GM19455 (cell line): ENCODE results near the gene TMEM186.
"Not testable (repeated sequence)": the region's sequence is repeated elsewhere in the genome, so short reads cannot be mapped to it uniquely, and the experiment has no call there.

Source experiments
- ATAC-seq: cut with Tn5 transposase; IDR thresholded peaks from one replicate; pipeline ENCODE4 v1.9.1; 2021; ENCODE audit not compliant: unreplicated experiment

Gene TMEM186

GRCh38 chr16:8814095-8814806 lies 16.8 kb upstream of the TMEM186 start:
- no peak for ATAC-seq

GRCh38 chr16:8812162-8812843 lies 14.9 kb upstream of the TMEM186 start:
- no peak for ATAC-seq

- no peak for ATAC-seq
Observed at GRCh38 chr16:8808613-8809353, 11.3 kb upstream of the TMEM186 start.

GRCh38 chr16:8808009-8808408 lies 10.6 kb upstream of the TMEM186 start:
- ATAC-seq = no peak

GRCh38 chr16:8807189-8807588 lies 9.8 kb upstream of the TMEM186 start:
- no peak for ATAC-seq

GRCh38 chr16:8806272-8806983 lies 9.0 kb upstream of the TMEM186 start:
- ATAC-seq = no peak

- ATAC-seq = no peak
Observed at GRCh38 chr16:8804313-8804712, 6.9 kb upstream of the TMEM186 start.

GRCh38 chr16:8803733-8804132 lies 6.3 kb upstream of the TMEM186 start:
- ATAC-seq = not testable (repeated sequence)

GRCh38 chr16:8801701-8802100 lies 4.3 kb upstream of the TMEM186 start:
- no peak for ATAC-seq

- ATAC-seq = no peak
Observed at GRCh38 chr16:8798535-8799157, 1.2 kb upstream of the TMEM186 start.

GRCh38 chr16:8798174-8798527 lies 712 bp upstream of the TMEM186 start:
- peak; percentile 5 for ATAC-seq

GRCh38 chr16:8796469-8797363 lies 723 bp downstream of the TMEM186 start:
- ATAC-seq = peak; percentile 3

- ATAC-seq = no peak
Observed at GRCh38 chr16:8795818-8796217, 1.6 kb downstream of the TMEM186 start.

GRCh38 chr16:8795091-8795490 lies 2.3 kb downstream of the TMEM186 start:
- ATAC-seq = no peak

GRCh38 chr16:8788578-8789172 lies 8.8 kb downstream of the TMEM186 start:
- ATAC-seq = no peak

- not testable (repeated sequence) for ATAC-seq
Observed at GRCh38 chr16:8786316-8786715, 11.1 kb downstream of the TMEM186 start.

GRCh38 chr16:8785408-8785807 lies 12.0 kb downstream of the TMEM186 start:
- ATAC-seq = no peak

- no peak for ATAC-seq
Observed at GRCh38 chr16:8782673-8783072, 14.8 kb downstream of the TMEM186 start.

- no peak for ATAC-seq
Observed at GRCh38 chr16:8781797-8782196, 15.6 kb downstream of the TMEM186 start.

- no peak for ATAC-seq
Observed at GRCh38 chr16:8777217-8777616, 20.2 kb downstream of the TMEM186 start.
